ENCODE measurements around the gene WDR7.

Gene WDR7

DNA sequence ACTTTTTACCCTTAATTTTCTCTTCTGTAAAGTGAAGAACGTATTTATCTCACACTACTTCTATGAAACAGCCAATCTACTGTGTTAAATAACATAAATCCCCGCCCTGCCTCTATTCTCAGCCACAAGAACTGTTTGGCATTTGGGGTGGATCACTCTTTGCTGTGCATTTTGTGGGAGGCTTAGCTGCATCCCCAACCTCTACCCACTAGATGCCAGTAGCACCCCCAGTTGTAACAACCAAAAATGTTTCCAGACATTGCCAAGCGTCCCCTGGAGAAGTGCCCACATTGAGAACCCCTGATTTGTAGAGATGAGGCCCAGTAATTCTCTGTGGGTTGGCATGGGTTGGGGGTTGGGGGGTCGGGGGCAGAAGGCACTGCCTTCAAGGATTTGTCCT, 401.0 kb downstream of the WDR7 start:
- DNase-seq: no peak

DNA sequence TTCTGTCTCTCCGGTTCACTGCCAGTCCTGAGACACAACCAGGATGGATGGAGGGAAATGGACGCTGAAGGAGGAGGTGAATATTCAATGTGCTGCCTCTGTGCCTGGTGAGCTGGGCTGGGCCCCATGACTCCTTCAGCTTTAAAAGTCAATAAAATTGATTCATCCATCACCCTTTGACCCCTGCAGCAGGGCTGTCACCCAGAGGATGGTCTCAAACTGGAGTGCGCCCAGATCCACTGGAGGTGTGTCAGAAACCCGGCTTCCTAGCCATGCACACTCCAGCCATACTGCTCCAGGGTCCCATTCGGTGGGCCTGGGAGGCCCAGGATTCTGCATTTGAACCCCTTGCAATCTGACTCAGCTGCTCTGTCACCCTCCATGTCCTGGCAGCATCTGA, 401.6 kb downstream of the WDR7 start:
- no peak for DNase-seq

DNA sequence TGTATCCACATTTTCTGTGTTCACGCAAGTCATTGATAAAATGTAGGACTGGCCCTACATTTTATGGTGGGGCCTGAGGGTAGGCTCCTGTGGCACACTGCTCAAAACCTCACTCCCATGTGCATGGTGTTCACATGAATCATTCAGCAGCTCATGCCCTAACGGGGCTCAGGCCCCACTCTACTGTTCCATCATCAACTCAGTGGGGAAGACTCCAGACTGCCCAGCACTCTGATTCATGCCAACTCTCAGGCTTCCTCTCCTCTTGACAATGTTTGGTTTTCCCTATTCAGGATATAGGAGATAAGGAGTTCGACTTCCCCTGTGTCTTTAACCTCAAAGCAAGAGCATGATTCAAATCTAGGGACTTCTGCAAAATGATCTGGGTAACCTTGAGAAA, 403.7 kb downstream of the WDR7 start:
- no peak for DNase-seq

DNA sequence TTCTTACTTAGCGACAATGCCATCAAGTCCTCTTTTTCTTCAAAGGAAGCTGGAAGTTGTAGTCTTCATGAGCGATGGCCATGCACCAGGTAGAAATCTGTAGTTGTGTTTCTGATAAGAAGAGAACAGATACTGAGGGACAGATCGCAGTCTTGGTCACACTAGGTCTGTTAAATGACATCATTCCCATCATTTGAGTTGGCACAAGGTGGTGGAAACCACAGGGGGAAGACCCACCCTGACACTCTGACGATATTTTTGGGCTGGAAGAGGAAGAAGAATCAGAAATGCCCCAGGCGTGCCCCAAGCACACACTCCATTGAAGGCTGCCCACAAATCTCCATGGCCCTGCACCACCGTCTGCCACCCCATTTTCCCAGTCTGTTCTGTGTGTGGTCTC, 406.7 kb downstream of the WDR7 start:
- no peak for DNase-seq

DNA sequence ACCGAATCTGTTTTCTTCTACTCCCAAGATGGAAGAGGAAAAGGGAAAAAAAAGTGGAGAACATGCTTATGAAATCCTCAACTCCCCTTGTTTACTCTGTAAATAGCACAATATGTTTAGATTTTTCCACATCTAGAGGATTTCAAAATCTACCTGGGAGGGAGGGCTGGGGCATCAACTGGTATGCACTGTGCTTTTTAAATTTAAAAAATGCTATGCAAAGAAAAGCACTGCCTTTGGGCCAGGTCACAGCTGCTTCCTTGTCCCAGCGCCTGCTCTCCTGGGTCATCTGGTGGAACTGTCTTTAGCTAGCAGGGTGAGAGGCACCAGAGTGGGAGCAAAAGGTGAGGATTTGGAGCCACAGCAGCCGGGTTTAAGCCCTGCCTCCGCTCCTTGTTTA, 407.6 kb downstream of the WDR7 start:
- no peak for DNase-seq

DNA sequence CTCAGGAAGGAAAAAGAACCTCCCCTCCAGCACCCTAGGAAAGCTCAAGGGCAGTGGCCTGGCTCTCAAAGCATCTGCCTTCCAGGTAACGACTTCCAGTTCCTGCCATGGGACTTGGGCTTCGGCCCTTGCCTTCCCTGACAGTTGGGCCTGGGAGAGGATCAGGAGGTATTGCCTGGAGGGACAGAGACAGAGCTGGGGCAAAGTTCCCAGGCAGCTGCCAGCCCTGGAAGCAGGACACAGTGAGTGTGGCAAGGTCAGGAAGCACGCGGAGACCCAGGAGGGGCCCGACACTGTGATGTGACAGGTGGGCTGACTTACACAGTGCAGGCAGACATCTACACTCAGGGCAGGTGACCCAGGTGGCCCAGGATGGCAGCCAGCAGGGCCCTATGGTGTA, 408.2 kb downstream of the WDR7 start:
- no peak for DNase-seq

DNA sequence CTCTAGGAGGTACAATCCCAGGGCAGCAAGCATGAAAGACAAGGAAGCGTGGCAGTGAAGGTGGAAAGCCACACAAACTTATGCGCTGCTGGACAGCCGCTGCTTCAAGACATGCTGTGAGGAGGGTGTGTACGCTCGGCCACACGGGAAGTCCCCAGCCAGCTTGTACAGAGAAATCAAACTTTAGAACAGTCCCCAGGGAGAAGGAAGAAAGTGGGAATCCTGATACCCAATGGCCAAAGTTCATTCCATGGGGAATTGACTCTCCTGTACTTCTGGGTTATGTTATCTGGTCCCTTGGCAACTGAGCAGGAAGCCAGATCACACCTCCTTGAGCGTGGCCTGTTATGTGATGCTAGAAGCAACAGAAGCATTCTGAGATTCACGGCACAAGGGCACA, 409.7 kb downstream of the WDR7 start:
- no peak for DNase-seq

DNA sequence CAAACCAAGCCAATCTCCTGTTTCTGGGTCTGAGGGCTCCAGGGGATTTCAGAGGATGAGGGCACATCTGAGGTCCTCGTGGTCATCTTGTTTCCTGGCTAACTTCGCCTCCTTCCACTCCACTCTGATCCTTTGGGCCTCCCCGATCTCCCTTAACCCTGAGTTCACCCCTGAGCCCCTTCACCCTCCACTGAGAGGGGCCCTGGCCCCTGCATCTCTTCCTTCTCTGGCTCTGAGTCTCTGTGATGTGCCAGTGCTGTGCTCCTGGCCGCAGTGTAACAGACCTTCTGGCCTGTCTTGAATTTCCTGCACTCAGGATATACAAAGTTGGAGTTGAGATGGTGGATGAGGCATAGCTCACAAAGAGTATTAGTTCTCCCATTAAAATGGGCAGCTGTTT, 411.0 kb downstream of the WDR7 start:
- no peak for DNase-seq

DNA sequence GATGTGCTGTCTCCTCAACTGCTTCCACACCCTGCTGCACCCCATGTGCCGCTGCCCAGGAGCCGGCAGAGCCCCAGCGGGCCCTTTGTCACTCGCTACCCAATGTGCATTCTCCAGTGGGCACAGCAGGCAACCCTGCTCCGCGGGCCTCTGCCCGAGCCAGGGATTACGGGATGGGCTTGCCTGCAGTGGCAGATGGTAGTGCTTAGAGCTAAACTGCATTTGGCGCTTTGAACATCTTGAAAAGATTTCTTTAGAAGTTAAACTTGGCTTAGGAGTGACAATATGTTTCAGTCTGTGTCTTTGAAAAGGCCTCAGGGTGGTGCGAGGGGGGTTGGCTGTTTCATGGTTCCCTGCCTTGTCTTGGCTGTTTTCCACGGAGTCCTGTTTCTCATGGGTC, 411.7 kb downstream of the WDR7 start:
- DNase-seq: no peak

DNA sequence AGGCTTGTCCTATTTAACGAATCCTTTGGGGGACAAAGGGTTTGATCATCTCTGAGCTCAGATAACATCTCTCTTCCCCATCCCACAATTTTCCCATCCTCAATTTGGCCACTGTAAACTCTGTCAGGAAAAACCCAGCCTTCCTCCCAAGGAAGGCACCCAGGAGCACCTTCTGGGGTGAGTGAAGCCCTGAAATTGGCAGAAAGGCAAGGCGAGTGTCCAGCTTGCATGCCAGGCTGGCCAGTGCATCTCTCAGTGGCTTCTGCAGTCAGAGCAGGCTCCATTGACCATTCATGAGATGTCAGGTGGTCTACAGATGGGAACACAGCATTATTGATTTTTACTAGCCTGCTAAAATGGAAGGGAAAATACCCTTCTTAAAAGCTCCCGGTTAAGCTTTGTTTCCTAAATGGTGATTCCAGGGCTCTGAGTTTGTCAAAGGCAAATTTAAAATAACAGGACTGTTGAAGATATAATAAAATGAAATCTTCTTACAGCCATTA, 412.5 kb downstream of the WDR7 start:
- DNase-seq: no peak

DNA sequence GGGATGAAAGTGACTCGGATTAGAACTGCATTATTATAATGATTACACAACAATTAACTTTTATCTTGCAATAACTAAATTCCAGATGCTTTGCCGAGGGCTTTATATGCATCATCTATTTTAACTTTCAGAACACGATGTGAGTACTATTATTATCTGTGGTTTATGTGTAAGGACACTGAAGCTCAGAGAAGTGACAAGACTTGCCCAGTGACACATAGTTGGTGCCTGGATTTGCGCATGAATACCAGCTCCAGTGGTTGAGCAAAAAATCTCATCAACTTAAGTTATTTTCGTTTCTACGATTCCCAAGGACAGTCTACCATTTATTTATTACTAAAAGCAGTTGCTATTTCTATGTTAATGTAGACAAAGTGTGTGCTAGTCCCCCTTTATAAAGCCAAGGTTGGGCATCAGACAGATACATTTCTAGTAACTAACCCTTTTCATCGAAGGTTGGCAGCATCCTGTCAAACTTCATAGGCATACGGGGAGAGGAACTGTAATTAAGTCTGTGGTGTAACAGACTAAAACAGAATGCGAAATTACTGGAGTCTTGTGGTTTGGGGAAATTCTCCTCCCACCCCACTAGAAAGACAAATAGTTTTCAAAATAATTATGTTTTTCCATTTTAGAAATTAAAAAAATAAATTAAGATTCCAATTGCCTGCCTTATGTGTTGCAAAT, 422.5 kb downstream of the WDR7 start:
- no peak for DNase-seq

DNA sequence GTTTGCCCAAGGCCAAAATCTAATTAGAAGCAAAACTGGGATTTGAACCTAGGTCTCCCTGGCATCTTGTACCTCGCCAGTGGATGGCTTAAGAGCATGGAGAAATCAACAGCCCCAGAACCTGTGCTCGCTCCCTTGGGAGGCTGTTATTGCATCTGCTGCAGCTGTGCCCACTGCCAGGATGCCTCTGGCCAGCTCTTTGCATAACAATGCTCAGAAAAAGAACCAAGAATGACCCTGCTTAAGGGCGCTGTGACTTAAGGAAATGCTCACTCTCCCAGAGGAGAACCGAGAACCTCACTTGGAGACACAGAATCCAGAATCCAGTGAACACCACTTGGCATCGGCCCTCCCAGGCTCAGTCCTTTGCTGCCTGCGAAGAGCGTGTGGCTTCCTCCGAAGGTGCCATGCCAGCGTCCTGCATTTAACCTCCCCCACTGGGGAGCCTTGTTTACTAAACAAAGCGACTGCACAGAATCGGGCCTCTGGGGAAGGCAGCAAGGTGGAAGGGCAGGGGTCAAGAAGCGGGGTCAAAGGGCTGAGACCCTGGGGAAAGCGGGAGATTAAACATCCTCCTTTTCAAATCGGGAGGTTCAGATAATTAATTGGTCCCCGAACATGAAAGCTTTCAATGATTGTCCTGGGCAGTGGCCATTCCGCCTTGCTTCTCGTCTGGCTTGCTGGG, 424.7 kb downstream of the WDR7 start:
- no peak for DNase-seq

DNA sequence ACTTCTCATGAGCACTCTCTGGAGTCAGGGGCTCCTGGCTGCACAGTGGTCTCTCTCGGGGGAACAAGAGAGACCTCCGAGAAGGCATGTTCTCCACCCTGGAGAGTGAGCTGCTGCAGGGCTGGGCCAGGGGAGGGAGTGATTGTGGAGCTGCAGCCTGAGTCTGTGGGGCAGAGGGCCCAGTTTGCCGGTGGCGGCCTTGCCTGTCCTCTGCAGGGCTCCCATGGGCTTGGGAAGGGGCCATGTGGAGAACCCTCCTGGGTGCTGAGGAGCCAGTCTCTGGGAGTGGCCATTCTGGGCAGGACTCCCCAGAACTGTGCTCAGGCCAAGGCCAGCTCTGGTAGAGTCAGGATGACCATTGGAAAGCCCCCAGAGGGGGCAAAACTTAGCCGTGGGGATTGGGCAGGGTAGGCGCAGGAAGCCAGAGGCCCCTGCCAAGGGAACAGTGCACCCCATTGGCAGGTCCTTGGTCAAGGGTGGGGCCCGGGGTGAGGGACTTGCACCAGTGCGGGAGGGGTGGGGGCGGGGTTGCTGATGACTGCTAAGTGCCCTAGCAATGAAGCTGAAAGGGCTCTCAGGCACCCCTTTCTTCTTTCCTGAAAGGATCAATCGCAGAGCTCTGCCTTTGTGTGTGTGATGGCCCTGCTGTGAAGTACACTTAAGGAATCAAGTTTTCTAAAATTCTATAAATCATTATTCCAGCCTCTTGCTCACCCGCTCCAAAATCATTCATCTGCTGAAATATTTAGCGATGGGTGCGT, 426.0 kb downstream of the WDR7 start:
- DNase-seq: no peak

DNA sequence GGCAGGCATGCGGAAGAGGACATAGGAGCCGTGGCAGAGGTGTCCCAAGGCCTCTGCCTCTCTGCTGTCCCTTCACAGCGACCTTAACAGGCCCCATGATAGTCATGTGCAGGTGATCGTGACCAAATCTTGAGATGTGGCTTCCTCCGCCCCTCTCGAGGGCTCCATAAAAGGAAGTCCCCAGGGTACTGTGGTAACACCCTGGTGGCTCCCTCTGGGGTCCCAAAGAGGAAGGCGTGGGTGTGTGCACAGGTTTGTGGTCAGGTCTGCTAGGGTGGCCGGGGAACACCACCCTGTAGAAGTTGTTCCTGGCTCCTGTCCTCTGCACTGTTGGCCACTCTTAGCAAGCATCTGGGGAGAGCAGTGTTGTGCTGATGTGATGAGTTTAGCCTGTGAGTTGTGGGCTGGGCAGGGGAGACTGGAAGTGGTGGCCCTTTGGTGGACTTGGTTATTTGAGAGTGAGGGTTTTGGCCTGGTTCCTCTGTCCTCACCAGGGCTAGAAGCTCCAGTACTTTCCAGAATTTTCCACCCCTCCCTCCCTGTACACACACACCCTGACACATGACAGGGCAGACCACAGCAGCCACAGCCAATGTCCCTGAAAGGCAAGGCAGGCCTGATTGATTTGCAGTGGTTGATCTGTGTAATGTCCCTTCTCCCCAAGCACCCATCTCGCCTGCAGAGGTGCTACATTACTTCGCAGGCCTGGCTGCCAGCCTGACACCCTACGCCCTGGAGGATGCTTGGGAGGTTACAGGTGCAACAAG, 426.8 kb downstream of the WDR7 start:
- DNase-seq: no peak

DNA sequence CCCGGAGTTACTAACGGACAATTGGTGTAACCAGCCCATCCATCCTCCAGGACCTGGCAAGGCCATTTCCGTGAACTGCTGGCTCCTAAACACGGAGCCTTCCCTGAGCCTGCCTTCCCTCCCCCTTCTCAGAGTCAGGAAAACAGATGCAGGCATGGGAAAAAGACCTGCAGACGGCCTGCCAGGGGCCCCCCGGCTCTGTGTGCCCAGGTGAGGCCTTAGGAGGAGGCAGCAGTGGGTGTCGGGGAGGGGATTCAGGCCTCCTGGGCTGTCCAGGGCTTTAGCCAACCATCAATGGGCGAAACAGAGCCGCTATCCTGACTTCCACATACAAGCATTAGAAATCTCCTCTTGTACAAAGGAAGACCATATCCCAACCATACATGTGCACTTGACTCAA, 427.5 kb downstream of the WDR7 start:
- no peak for DNase-seq

DNA sequence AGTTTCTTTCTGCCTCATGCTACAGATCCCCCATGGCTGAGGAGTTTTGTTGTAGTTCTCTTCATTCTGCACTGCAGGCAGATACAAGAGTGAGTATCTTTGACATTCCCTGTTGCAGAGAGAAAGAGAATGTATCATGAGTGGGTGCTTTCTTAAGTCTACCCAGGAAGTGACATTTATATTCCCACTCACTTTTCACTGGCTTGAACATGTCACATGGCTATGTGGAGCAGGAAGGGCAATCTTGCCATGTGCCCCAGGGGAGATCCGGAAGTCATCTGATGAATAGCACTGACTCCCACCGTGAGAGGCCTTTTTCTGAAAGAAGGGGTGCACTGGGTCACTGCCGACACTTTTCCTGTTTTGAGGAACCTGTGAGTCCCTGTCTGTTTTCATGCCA, 429.3 kb downstream of the WDR7 start:
- no peak for DNase-seq

DNA sequence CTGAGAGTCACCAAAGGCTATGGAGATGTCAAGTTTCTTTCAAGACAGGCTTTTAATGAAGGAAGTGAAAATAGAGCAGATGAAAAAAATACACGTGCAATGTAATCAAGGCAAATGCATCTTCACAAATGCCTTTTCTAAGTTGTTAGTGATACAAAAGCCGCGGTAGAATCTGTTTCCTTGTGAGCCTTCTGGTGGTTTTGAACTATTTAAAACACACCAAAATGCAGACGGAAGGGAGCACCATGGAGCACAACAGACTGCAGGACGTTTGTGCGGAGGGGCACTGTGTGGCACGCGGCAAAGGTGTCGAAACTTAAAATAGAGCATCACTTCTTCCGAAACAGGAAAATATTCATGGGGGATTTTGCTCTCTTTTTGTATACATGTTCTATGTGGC, 430.7 kb downstream of the WDR7 start:
- no peak for DNase-seq

DNA sequence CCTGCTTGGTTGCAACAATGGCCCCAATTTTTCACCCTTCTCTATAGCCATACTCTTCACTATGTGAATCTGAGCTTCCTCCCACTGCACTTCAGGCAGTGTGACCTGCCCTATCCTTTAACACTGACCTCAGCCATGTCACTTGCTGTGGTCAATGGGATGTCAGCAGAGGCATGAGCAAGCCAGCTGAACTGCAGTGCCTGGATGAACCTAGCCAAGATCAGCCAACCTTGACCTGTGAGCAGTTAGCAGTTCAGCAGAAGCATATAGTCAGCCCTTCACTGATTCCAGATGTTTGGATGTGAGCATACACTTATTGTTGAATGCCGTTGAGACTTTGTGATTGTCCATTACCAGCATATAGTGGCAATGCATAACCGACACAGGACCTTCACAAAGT, 432.3 kb downstream of the WDR7 start:
- no peak for DNase-seq

DNA sequence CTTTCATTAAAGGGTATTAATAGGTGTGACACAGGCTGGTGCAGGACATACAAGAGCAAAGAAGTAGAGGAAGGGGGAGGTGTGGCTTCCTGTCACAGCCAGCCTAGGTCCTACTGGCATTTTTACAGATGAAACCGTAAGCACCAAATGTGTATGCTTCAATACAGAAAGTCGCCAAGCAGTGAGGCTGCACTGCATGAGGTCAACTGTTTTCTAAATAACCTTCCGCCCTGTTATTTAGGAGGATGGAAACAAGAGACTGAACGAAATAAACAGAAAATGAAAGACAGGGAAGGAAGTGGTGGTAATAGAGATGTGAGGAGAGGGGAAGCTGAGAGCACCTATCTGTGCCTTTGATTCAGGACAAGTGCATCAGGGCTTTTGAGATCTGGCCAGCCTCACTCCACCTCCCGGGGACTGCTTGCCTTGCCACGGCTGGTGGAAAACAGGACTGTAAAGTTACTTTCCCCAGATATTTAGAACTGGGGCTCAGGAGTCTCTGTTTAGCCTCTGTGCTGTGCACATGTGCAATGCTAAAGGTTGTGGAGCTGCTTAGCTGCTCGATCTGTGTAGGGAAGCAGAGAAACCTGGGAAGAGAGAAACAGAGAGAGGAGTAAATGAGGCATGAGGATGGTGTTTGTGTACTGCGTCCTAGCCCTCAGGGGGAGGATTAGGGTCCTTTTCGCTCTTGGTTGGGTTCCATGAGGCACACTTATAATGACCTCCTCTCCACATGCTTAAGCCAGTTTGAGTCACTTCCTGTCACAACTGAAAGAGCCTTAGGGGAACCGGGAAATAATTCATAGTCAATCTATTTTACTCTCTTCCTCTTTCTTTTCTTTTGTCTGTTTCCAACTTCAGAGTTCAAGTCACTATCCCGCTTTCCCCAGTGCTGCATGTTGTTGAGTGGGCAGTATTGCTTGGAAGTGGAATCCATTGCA, 433.4 kb downstream of the WDR7 start:
- DNase-seq: no peak

DNA sequence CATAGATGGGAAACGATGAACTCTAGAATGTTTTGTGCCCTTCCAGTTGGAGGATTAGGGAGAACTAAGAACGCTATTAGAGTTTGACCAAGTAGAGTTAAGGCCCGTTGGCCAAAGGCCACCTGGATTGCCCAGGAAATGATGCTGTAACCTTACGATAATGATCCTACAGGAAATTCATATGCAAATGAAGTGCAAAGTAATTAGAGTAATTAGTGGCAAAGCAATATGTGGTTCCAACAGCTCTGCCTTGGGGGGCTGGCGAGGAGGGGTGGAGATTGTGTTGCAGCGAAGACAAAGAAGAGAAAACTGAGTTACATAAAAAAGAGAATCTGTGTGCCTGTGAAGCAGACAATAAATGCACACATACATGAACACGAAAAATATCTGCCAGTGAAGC, 434.2 kb downstream of the WDR7 start:
- no peak for DNase-seq

DNA sequence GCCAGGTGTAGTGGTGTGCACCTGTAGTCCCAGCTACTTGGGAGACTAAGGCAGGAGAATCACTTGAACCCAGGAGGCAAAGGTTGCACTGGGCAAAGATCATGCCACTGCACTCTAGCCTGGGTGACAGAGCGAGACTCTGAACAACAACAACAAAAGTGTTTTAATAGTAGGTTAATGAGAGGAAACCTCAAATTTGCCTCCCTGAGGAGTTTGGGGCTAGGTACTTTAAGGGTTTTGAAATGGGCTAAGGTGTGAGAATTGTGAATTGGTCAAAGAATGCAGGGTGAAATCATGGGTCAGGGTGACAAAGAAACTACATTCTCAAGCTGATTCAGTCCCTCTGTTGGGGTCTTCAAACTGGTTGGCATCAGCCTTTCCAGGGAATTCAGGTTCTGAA, 435.0 kb downstream of the WDR7 start:
- DNase-seq: no peak

All from NCI-H2227 treated with DMSO at 0.1 percent for 48 hours (cell line).